ENCODE data around the gene MEF2A. TPM values are rescaled to one million over a fixed set of nuclear protein-coding genes. Genes with fewer than 3 reads are reported as not detected.

MEF2A gene
- total and polyA plus RNA-seq, 10 of the 15 experiments (the other 5 are each of a cell fraction or from before 2014, with no cell fraction given) = 7.2 to 46.7 (median 35.9) TPM

DNA sequence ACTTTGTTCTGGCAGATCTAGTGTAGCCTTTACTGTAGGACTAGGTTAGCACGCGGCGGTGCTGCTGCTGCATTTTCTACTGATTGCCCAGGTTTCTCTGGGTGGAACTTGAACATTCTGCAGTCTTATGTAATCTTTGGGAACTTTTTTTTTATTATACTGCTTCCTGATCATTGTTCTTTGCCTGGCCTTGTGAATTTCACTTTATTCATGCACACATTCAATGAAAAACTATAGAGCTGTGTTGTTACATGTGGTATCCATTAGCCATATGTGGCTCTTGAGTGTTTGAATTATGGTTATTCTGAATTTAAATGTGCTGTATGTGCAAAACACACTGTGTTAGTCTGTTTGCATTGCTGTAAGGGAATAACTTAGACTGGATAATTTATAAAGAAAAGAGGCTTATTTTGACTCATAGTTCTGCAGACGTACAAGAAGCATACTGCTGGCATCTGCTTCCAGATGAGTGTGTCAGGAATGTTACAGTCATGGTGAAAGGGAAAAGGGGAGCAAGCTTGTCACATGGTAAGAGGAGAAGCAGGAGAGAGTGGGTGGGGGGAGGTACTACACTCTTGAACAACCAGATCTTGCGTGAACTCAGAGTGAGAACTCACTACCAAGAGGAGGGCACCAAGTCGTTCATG, 26.5 kb downstream of the MEF2A start:
- intact Hi-C loops (cut with micrococcal nuclease; ENCODE audit: unreplicated experiment) (no loop called here), in situ Hi-C loops (cut with MboI) (no loop called here)
- H2AFZ ChIP-seq (ENCODE audit: control insufficient read depth, low read depth, low read length) = no peak overlapping the region
- no TSS peak for BruUV-seq (replicated peaks)
- over 99% methylated on average over 6 of the region's 6 CpGs for WGBS (ENCODE audit: insufficient coverage, insufficient replicate concordance, low lambda C conversion rate, missing lambda C conversion rate)
- ChIA-PET CTCF (interaction anchor here (1.2 kb wide), 1 partner anchor 26 kb away, joined by 3 read pairs; no protein-coding TSS in a partner anchor), POLR2A (no interaction called here), SMC1A (ENCODE audit: uncharacterized antibody, unreplicated experiment) (interaction anchor here (0.8 kb wide), 1 partner anchor 319 kb away, joined by 3 read pairs; no protein-coding TSS in a partner anchor), RAD21 (ENCODE audit: unreplicated experiment) (no interaction called here)
- no peaks in the 10 kb centered on the region for H4K20me1 ChIP-seq (ENCODE audit: control insufficient read depth, insufficient read depth)
- H3K27me3 ChIP-seq (replicated peaks in 1 of 2; ENCODE audit: control insufficient read depth in 2 of 2, insufficient read depth in 2 of 2, low read length in 1 of 2) = no peaks in the 10 kb centered on the region
- no peak overlapping the region for H3K4me2 ChIP-seq (ENCODE audit: control insufficient read depth, insufficient read depth)
- TF ChIP-seq SMAD1 (IDR thresholded peaks at IDR 0.05; ENCODE audit: low read depth, partially characterized antibody) (no peak), NRF1 (conservative IDR thresholded peaks at IDR 0.05; ENCODE audit: low read depth, low read length) (no peak), SREBF1 (IDR thresholded peaks at IDR 0.05; ENCODE audit: low read length) (no peak), ASH2L (IDR thresholded peaks at IDR 0.05; ENCODE audit: borderline replicate concordance, low read depth) (no peak), KAT2A (conservative IDR thresholded peaks at IDR 0.05; ENCODE audit: control insufficient read depth, low read depth, low read length) (no peak), HDGF (IDR thresholded peaks at IDR 0.05) (no peak), CBX5 (IDR thresholded peaks at IDR 0.05; ENCODE audit: low read depth) (no peak), MEF2A (IDR thresholded peaks at IDR 0.05; ENCODE audit: insufficient read depth, low read depth, low read length) (no peak), ZNF622 (IDR thresholded peaks at IDR 0.05) (no peak), ZBED1 (IDR thresholded peaks at IDR 0.05; ENCODE audit: borderline replicate concordance) (no peak), RELA (IDR thresholded peaks at IDR 0.05; ENCODE audit: borderline replicate concordance, partially characterized antibody) (no peak), HDAC6 (IDR thresholded peaks at IDR 0.05; ENCODE audit: unreplicated experiment) (no peak), MTA2 (IDR thresholded peaks at IDR 0.05; ENCODE audit: low read depth) (no peak), TCF7 (IDR thresholded peaks at IDR 0.05; ENCODE audit: borderline replicate concordance) (no peak), TCF12 (IDR thresholded peaks at IDR 0.05; ENCODE audit: low read depth, low read length) (no peak), BACH1 (IDR thresholded peaks at IDR 0.05; ENCODE audit: borderline replicate concordance) (no peak)
- TF ChIP-seq, protein P1, sequence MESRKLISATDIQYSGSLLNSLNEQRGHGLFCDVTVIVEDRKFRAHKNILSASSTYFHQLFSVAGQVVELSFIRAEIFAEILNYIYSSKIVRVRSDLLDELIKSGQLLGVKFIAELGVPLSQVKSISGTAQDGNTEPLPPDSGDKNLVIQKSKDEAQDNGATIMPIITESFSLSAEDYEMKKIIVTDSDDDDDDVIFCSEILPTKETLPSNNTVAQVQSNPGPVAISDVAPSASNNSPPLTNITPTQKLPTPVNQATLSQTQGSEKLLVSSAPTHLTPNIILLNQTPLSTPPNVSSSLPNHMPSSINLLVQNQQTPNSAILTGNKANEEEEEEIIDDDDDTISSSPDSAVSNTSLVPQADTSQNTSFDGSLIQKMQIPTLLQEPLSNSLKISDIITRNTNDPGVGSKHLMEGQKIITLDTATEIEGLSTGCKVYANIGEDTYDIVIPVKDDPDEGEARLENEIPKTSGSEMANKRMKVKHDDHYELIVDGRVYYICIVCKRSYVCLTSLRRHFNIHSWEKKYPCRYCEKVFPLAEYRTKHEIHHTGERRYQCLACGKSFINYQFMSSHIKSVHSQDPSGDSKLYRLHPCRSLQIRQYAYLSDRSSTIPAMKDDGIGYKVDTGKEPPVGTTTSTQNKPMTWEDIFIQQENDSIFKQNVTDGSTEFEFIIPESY (IDR thresholded peaks at IDR 0.05) = no peak
- TF ChIP-seq, protein P2, sequence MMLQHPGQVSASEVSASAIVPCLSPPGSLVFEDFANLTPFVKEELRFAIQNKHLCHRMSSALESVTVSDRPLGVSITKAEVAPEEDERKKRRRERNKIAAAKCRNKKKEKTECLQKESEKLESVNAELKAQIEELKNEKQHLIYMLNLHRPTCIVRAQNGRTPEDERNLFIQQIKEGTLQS (IDR thresholded peaks at IDR 0.05; ENCODE audit: borderline replicate concordance, extremely low read depth, low read depth, low read length) = no peak
- FAIRE-seq (no peak), ATAC-seq (no peak), DNase-seq (ENCODE audit: low read depth, low spot score) (no peak)
- H3K27ac ChIP-seq (ENCODE audit: control insufficient read depth, insufficient read depth) = no peak overlapping the region
- H3K4me1 ChIP-seq (ENCODE audit: control insufficient read depth, insufficient read depth, low read length) = peaks cover 6% of the 10 kb centered on the region
- H3K9me3 ChIP-seq (replicated peaks; ENCODE audit: control insufficient read depth, insufficient read depth, low read length) = peaks cover 44% of the 10 kb centered on the region
- peaks cover 0 to 6% of the 10 kb centered on the region in 2 experiments; a peak in 2 of 4 replicates for H3K36me3 ChIP-seq (ENCODE audit: control insufficient read depth in 2 of 2, insufficient read depth in 2 of 2, low read length in 1 of 2)
- H3K79me2 ChIP-seq (ENCODE audit: control insufficient read depth, insufficient read depth, low read length) = peaks cover 85% of the 10 kb centered on the region
- H3K9ac ChIP-seq (ENCODE audit: control insufficient read depth, insufficient read depth, low read length) = no peak overlapping the region
- H3K4me3 ChIP-seq = no peak overlapping the region
